ENCODE measurements around the gene MALAT1.
A peak's percentile ranks its signal among the peaks of the same experiment; 100 is the strongest.

Gene MALAT1

DNA sequence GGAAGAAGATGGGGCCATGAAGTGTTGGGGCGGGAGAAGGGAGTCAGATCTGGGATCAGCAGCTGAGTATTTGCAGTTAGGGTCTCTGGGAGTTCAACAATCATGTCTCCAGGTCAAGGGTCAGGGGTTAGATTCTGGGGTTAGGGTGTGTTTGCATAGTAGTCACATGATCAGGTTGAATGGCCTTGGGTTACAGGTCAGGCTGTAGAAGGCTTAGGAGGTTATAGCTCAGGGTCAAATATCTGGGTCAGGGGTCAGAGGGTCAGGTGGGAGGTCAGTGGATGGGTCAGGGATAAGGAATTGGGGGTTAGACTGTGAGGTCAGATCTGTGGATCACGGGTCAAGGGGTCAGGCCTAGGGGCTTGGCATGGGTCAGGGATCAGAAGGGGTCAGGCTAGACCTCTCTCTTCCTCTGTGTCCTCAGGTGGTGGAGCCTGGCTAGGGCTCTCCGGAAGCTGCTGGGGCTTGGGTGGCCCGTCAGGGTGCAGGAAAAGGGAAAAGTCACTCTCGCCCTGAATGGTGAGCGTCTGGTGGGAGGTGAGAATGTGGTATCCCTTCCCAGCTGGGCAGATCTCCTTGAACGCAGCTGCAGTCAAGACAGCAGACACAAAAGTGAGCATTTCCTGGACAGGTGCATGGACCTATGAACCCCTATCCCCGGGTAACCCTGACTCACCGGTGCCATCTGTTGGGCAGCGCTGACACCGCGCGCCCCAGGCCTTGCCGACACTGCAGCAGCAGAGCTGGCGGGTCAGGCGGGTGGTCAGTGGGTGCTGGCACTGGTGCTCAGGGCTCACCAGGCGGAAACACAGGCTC, 52.9 kb downstream of the MALAT1 start:
- TF ChIP-seq CTCF (IDR thresholded peaks at IDR 0.05; ENCODE audit: insufficient read depth, low read depth, low read length, missing control alignments) = peak; percentile 52
- H3K4me3 ChIP-seq (ENCODE audit: low read length) = no peak overlapping the region
- DNase-seq (ENCODE audit: low read depth) = peak; percentile 54

- no peak for TF ChIP-seq CTCF (IDR thresholded peaks at IDR 0.05; ENCODE audit: insufficient read depth, low read depth, low read length, missing control alignments)
- H3K4me3 ChIP-seq (ENCODE audit: low read length) = no peak overlapping the region
- no peak for DNase-seq (ENCODE audit: low read depth)
Measured at GRCh38 chr11:65552388-65552951, 53.6 kb downstream of the MALAT1 start.

DNA sequence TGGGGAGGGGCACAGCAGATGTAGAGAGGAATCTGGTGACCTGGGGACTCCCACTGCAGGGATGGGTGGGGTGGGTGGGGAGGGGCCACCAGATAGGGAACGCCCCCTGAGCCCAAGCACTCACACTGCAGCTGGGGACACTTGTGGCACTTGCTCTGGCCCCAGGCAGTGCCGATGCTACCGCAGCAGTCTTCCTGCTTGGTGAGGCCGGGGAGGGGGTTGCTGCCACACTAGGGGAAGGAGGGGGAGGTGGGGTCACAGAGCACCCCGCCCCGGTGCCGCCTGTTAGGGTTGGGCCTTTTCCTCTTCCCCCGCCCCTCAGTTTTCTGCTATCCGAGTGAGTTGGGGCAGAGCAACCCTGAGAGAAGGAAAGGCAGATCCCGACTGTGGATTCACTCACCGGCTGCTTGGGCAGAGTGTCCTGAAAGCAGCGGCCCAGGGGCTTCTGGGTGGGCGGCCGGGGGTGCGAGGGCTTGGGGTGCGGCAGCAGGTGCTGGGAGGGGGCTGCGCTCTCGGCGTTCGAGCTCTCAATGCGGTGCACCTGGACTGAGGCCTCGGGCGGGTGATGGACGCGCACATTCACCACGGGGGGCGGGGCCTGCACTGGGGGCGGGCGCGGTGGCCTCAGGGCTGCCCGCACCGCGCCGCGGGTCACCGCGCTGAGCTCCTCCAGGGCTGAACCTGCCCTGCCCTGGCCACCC, 54.6 kb downstream of the MALAT1 start:
- H3K4me3 ChIP-seq (ENCODE audit: low read length) = no peak overlapping the region
- DNase-seq (ENCODE audit: low read depth) = no peak
- no peak for TF ChIP-seq CTCF (IDR thresholded peaks at IDR 0.05; ENCODE audit: insufficient read depth, low read depth, low read length, missing control alignments)

DNA sequence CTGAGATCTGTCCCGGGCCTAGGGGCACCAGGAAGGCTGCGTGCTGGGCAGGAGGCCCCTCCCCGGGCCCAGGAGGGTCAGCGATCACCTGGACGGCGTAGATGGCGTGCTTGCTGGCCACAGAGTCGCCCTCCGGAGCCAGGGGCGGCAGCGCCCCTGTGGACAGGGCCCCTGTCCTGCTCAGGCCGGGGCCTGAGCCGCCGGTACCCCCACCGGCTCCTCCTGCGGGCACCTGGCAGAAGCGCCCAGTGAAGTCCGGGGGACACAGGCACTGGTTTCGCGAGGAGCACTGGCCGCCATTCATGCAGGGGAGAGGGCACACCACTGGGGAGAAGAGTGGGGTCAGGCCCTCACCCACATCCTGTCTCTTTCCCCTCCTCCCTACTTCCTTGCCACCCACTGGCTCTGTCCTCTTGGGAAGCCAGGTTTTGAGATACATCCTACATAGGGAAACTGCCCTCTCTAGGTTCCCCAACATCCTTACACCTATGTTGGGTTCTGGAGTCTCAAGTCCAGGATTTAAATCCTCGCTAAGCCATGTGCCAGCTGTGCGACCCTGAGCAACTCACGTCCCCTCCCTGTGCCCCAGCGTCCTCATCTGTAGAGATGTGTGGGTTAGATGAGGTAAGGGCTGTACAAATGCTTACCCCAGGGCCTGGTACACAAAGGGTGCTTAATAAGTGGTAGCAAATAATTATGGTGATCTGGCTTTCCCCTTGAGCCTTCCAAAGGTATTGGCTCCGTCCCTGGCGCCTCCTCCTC, 55.4 kb downstream of the MALAT1 start:
- no peak for DNase-seq (ENCODE audit: low read depth)
- no peak overlapping the region for H3K4me3 ChIP-seq (ENCODE audit: low read length)
- TF ChIP-seq CTCF (IDR thresholded peaks at IDR 0.05; ENCODE audit: insufficient read depth, low read depth, low read length, missing control alignments) = no peak

DNA sequence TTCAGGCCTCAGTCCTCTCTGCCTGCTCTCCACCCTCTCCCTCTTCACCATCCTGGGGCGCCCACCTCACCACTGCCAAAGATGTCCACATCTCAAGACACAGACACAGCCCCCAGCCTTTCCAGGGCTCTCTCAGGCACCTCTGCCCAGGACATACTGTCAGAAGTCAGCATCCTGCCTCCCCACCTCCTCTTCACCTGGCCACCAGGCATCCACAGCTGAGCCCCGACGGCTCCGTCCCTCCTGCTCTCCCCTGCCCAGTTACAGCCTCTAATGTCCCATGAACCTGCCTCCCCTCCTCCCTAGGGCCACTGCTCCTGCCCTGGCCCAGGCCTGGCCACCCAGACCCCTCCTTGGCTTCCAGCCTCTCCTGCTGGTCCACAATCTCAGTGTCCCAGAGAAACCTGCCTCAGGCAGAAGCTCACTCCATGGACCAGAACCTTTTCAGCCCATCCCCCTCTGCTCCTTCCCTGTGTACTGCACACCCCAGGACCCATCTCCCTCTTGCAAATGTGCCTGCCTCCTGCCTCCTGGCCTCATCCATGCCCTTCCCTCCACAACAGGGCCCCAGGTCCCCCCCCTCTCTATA, 56.1 kb downstream of the MALAT1 start:
- no peak overlapping the region for H3K4me3 ChIP-seq (ENCODE audit: low read length)
- TF ChIP-seq CTCF (IDR thresholded peaks at IDR 0.05; ENCODE audit: insufficient read depth, low read depth, low read length, missing control alignments) = no peak
- DNase-seq (ENCODE audit: low read depth) = no peak

- H3K4me3 ChIP-seq (ENCODE audit: low read length) = no peak overlapping the region
- DNase-seq (ENCODE audit: low read depth) = no peak
- no peak for TF ChIP-seq CTCF (IDR thresholded peaks at IDR 0.05; ENCODE audit: insufficient read depth, low read depth, low read length, missing control alignments)
Measured at GRCh38 chr11:65555693-65556231, 56.9 kb downstream of the MALAT1 start.
